GM21529 (cell line): ENCODE results near the gene RPH3AL.

ENCODE experiments used
- ATAC-seq: cut with Tn5 transposase; IDR thresholded peaks from one replicate; pipeline ENCODE4 v1.9.1; 2021; ENCODE audit not compliant: unreplicated experiment

Gene RPH3AL

DNA sequence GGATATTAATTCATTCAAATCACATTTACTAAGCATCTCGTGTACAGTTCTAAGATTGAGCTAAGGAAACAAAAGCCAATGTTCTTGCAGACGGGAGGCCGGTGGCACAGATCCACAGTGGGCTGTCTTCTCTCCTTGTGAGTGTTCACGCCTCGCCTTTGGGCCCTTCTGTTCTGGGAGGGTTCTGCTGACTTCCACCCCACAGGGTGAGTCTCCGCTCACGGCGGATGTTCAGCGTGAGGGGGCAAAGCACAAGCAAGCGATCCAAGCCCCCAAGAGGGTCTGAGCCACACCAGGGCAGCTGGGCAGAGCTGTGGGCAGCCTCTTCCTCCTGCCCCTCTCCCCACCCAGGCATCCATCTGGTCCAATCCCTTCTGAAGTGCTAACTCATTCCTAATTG, 86.9 kb downstream of the RPH3AL start:
- ATAC-seq = no peak

DNA sequence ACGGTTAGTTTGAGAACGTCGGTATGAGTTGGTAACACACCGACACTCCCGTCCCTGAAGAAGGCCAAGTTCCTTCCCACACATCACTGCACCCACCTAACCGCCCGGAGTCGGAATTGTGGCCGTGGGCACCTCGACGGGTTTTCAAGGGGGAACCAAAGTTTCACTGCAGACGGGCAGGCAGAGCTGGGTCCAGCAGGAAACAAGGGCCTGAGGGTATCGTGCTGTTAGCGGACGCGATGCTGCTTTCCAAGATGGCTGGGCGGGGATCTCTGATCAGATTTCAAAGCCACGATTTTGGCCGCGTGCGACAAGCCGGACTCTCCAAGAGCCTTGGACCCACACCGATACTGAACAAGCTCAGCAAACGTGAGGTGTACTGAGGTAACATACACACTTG, 88.8 kb downstream of the RPH3AL start:
- no peak for ATAC-seq

DNA sequence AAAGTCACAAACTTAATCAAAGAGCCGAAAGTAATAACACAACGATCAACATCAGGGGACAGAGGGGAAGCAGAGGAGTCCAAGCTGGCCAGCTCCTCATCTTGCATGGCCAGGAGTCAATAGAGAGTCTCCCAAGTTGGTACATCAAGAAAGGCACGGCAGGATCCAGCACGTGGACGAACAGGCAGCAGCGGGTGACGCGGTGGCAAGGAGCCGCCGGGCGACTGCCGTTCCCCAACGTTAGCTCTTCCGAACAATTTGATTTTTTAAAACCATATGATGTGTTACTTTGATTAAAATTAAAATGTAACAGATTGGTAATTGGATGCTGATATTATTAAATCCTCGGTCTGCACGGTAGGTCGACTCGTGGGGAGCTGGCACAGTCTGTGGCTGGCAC, 89.3 kb downstream of the RPH3AL start:
- no peak for ATAC-seq

DNA sequence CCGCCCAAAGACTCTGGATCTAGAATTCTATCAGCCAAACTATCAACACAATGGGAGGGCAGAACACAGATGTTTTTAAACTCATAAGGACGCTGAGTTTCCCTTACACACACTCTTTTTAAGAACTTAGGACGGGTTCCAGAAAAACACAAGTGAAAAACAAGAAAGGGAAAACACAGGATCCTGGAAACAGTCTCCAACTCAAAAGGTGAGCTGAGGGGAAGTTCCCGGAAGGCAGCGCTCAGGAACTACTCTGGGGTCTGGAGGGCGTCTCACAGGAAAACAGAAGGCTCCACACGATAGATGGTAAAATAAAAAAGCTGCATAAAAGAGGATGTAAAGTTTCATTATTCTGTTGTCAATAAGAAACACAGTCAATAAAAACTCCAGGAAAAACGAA, 91.0 kb downstream of the RPH3AL start:
- no peak for ATAC-seq

DNA sequence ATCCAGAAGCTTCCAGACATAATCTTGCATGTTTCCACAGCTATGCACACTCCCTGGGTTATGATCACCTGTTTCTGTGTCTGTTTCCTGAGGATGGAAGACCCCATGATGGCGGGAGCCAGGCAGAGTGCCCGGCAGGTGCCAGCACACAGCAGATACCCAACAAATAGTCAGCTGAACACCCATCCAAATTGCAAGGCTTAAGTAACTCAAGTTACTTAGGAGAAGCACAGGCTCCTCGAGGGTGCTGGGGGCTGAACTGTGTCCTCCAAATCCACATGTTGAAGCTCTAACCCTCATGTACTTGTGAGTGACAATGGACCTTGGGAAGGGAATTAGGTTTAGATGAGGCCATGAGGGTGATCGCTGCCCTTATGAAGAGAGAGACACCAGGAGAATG, 91.7 kb downstream of the RPH3AL start:
- no peak for ATAC-seq

DNA sequence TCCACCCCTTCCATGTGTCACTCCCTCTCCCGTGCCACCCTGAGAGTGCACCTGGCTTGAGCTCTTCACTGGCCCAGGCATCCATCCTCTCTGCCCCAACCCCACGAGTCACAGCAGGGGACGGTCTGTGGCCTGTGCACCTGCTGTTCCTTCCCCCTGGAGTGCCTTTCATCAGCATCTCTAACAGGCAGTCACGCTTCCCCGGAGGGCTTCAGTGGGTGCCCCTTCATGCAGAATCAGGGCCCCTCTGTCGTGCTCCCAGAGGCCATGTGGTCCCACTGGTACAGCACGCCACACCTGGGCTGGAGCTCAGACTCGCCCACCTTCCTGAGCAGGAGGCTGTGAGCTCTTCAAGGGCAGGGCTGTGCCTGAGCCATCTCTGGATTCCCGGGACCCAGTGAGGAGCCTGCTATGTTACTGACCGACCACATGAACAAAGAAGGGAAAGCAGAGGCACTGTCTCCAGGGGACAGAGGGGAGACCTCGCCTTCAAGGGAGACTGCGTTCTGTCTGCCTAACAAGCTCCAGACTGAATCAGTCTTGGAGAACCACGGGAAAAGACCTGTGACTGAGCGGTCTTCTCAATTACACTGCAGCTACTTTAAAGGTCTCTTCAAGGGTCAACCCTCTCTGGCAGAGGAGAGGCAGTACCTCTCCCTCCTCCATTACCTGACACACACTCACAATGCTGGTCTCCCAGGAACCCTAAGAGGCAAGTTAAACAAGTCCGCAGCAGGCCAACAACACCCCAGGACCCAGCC, 92.4 kb downstream of the RPH3AL start:
- ATAC-seq = no peak

DNA sequence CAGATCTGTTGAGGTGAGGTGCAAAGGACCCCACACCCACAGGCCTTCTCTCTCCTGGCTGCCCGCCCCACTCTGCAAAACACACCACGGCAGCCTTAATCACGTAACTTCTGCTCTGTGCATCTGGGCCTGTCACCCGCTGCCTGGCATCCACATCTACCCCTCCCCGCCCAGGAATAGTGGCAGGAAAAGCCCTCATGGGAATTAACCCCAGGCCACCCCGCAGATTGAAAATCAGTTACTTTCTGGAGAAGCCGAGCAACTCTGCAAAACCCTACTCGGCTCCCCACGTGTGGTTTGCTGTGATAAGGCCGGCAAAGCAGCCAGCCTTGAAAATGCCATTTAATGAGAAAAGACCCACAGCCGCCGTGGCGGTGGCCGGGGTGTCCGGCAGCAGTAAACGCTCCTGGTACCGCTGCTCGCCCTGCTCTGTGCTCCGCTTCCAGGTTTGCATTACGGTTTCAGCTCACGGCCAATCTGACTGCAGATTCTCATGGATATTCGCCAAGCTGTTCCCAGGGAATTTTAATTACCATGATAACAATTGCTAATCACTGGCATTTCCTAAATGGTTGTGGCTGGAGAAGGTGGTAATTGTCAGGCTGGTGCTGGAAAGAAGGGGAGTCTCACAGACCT, 93.1 kb downstream of the RPH3AL start:
- no peak for ATAC-seq

DNA sequence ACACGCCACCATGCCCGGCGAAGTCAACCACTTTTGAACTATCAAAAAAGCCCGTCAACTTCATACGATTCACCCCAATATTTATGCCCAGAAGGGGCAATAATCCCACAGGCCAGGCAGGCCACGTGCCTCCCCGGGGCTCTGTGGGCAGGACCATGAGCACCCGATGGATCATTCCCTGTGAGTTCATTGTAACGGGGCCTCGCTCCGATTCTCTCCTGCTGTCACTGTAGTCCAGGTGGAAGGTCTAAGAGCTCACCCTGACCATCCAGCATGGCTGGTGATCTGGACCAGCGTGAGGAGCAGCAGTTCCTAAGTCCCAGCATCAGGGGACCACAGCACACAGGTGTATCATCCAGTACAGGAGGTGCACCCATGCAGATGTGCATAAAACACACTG, 93.7 kb downstream of the RPH3AL start:
- ATAC-seq = no peak

DNA sequence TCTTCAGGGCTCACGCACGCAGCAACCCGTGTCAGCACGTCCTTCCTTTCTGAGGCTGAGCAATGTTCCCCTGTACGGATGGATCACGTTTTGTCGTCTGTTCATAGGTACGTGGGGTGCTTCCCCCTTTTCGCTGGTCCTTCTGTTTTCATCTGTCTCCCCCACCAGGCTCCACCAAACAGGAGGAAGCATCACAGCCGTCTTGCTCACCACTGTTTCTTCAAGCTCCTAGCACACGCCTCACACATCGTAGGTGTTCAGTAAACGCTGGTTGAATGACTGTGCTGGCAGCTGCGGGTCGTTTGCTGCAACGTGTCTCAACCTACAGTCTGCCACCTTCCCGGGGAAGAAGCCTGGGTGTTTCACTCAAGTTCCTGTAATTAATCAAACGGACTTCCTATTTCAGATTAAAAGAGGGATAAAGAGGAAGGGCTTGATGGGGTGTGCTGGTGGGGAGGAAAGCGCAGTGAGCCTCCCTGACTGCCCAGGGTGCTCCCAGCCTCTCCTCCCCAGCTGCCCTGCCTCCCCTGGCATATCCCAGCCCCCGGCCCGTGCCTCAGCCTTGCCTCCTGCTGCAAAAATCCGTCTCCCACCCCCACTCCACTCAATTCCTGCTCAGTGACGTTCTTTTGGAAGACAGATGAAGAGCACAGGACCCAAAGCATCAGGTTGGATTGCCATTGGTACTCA, 94.4 kb downstream of the RPH3AL start:
- no peak for ATAC-seq

DNA sequence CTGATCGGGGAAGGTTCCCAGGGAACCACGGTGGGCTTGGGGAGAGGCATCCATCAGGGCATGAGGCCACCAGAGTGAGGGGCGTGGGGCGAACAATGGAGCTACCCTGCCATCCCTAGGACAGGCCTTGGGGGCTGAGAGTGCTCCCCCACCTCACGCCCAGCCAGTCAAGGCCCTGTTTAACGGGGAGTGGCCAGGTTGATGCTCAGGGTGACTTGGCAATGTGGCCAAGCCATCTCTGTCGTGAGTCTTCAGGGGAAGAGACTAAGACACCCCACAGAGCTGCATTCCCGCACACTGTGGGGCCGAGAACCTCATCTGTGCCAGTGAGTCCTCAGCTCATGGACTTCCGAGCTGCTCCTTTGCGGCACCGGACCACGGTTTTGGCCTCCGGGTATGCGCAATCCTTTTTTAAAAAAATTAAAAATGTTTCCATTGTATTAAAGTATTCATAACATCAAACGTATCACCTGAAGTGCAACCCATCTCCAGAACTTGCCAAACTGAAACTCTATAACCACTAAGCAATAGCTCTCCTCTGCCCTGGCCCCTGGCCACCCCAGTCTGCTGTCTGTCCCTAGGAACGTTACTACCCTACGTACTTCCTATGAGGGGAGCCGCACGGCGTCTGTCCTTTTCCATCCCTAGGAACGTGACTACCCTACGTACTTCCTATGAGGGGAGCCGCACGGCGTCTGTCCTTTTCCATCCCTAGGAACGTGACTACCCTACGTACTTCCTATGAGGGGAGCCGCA, 99.3 kb downstream of the RPH3AL start:
- ATAC-seq = no peak

DNA sequence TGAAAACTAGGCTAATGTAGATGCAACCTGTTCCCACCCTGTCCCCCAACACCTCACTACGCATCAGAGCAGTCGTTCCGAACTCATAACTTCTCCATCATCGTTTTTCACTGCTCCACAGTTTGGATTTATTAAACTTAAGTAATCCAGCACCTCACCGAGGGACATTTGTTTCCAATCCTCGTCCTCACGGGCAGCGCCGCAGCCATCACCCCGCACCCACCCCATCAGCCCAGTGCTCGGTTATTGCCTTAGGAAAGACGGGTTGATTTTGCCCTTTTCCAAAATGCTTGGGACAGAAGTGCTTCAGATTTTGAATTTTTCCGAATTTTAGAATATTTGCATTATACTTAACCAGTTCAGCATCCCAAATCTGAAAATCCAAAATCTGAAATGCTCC, 100.2 kb downstream of the RPH3AL start:
- ATAC-seq = no peak

DNA sequence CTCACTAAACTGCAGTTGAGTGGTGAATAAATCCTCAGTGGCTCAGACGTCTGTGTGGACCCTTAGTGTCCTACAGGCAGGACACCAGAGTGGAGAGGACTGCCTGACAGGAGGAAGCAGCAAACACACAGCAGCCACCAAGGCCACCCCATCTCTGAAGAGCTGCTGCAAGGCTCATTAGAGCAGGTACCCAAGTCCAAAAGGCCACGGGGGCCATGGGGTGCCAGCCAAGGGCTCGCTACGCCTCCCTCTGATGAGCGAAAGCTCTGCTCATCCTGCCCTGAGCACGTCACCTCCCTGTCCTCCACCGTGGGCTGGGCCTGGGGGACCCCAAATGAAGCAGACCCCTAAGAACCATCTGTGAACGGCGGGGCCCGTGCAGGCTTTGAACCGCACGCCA, 101.1 kb downstream of the RPH3AL start:
- no peak for ATAC-seq

DNA sequence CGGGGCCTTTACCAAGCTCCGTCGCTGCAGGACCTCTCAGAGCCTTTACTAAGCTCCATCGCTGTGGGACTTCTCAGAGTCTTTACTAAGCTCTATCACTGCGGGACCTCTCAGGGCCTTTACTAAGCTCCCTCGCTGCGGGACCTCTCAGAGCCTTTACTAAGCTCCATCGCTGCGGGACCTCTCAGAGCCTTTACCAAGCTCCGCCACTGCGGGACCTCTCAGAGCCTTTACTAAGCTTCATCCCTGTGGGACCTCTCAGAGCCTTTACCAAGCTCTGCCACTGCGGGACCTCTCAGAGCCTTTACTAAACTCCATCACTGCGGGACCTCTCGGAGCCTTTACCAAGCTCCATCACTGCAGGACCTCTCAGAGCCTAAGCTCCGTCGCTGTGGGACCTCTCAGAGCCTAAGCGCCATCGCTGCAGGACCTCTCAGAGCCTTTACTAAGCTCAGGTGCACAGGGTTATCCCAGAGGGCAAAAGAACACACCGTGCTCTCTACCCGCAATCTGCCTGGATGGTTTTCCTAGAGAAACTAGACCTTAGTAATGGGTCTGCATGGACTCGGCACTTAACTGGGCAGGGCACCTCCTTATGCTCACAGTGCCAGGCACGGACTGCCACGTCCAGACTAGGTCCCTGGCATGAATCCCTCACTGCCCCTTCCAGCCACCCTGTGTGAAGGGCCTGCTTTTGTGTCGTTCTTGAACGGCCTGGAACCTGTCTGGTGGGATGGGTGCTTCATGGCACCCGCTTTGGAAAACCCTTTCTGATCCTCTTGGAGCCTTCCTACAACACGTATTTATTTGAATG, 101.9 kb downstream of the RPH3AL start:
- no peak for ATAC-seq

DNA sequence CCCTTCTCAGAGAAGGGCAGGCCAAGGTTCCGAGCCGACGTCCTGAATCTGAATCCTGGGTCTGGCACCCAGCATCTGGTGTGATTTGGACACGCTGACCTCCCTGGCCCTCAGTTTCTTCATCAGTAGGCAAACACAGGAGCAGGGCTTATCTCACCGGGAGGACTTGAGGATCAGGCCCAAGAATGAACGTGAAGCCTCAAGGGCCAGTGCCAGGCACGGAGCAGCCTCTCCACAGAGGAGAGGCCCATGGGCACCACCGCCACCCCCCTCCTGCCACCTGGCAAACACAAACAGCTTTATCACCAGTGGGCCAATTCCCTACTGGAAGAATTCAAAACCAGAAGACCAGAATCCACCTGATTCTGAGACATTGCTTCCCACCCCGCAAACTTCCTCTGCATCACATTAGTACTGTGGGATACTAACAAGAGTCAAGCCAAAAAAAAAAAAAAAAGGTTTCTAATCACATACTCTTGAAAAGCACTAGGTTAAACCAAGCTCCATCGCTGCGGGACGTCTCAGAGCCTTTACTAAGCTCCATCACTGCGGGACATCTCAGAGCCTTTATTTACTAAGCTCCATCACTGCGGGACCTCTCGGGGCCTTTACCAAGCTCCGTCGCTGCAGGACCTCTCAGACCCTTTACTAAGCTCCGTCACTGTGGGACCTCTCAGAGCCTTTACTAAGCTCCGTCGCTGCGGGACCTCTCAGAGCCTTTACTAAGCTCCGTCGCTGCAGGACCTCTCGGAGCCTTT, 103.2 kb downstream of the RPH3AL start:
- ATAC-seq = no peak

DNA sequence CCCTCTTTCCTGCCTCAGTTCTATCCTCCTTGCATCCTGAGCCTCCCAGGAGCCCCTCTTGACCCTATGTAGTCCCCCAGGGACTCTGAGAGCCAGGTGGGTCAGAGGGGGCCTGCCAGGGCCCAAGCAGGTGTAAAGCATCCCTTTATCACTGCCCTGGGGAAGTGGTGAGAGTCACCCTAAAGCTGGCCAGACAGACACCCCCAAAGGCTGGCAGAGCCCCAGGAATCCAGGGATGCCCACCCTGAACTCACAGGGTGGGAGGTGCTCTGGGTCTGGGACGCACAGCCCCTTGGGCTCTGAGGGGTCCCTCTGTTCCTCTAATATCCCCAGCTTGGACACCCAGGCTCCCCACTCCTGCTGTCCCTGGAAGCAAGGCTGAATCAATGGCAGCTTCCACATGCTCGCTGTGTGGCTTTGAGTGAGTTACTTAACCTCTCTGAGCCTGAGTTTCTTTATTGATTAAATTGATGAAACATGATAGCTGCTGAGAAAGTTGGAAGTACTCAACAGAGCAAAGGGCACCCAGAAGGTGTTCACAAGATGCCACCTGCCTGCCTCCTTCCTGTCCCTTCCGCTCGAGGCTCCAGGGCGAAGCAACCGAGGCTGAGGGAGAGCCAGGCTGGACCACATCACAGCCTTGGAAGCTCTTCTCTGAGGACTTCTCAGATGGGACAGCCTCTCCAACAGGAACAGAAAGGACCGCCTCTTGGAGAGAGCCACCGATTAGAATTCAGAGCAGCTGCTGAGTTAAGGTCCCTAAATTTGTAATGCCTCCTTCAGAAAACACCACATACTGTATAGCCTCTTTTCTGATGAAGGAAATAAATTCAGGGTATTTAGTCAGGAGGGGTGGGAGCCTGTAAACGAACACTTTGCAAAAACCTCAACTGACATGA, 104.0 kb downstream of the RPH3AL start:
- no peak for ATAC-seq

DNA sequence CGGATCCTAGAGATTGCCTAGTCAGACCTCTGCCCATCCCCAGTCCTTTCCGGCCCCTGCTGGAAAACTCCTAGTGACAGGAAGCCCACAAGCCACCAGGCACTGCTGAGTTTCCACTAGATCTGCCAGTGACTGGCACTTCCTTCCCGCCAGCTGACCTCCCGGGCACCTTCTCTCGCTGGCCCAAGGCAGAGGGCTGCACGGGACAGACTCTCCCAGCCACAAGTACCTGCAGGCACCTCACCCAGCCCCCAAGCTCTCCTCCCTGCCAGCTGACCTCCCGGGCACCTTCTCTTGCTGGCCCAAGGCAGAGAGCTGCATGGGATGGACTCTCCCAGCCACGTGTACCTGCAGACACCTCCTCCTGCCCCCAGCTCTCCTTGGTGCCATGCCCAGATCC, 104.8 kb downstream of the RPH3AL start:
- no peak for ATAC-seq

DNA sequence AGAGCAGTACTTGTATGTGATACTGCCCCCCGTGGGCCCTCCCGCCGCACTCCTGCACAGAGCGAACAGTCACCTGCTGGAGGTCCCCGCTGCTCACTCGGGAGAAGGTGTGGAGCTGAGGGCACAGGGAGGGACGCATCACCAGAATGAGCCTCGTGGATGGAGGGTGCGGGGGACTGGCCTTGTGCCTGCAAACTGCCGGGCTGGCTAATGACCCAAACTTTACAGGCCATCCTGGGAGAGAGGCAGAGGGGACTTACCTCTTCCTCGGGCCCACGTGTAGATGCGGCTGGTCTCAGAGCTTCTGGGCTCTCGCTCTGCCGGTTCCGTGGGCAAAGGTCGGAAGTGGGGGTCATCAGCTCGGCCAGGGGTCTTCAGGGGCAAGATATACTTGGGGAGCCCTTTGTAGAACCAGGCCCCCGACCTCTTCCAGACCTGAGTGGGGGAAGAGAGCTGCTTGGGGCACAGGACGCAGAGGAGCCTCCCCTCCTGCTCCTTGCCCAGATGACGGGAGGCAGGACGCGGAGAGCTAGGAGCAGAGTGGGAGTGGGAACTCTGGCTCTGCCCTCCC, 105.7 kb downstream of the RPH3AL start:
- no peak for ATAC-seq

DNA sequence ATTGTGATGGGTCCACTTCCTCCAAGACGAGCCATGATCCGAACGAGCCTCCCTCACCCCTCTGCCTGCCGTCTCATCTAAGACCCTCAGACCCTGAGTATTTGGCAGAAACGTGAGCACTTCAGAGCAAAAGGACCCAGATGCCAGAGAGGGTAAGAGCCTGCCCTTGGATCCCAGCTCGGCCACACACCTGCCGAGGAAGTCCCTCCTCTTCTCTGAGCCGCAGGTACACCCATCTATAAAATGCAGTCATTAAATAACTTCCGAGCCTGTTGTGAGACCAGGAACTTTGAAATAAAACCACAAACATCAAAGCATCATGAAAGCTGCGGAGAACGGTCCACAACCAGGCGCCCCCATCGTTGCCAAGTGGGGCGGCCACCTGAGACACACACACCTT, 106.4 kb downstream of the RPH3AL start:
- ATAC-seq = no peak

DNA sequence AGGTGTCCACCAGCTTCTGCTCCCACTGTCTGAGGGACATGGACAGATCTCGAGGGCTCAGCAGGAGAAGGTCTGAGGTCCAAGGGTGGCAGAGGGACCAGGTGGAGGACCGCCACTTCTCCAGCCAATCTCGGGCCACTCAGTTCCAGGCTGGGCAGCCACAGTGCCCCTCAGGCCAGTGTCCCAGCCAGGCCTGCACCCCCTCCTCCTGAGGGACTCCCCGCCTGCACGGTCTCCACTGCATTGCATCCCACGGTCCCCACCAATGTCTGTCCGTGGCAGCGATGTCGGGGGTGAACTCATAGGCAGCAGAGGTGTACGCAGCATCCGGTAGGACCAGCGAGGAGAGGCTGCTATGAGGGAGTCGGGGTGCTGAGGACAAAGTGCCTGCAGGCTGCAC, 107.0 kb downstream of the RPH3AL start:
- ATAC-seq = no peak
